ENCODE results near the gene SNTA1.
"Not testable (repeated sequence)": the region's sequence is repeated elsewhere in the genome, so short reads cannot be mapped to it uniquely, and the experiment has no call there.

DNA sequence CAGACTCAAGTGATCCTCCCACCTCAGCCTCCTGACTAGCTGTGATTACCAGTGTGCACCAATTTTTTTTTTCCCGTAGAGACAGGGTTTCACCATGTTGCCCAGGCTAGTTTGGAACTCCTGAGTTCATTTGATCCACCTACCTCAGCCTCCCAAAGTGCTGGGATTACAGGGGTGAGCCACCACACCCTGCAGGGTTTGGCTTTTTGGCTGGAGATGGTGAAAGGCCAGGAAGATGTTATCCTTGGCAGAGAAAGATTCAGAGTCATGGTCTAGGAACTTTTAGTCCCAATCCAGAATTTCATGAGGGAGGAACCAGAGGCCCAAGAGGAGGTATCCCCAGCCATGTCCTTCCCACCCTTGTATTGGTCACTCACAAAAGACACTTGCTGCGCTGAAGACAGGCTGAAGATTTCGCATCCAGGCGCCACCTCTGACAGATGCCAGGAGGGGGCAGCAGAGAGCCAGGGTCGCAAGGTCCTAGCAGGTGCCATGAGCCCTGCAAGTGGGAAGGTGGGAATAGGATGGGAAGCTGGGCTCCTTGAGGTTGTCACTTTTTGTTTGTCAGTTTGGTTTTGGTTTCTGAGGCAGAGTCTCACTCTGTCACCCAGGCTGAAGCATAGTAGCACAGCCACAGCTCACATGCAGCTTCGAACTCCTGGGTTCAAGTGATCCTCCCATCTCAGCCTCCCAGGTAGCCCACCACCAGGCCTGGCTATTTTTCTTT, 13.5 kb upstream of the SNTA1 start:
- not testable (repeated sequence) for TF ChIP-seq EZH2 (IDR thresholded peaks at IDR 0.05; ENCODE audit: borderline replicate concordance); EZH2phosphoT487 (IDR thresholded peaks at IDR 0.05; ENCODE audit: low read depth, severe bottlenecking, unreplicated experiment)
- TF ChIP-seq, protein P1, sequence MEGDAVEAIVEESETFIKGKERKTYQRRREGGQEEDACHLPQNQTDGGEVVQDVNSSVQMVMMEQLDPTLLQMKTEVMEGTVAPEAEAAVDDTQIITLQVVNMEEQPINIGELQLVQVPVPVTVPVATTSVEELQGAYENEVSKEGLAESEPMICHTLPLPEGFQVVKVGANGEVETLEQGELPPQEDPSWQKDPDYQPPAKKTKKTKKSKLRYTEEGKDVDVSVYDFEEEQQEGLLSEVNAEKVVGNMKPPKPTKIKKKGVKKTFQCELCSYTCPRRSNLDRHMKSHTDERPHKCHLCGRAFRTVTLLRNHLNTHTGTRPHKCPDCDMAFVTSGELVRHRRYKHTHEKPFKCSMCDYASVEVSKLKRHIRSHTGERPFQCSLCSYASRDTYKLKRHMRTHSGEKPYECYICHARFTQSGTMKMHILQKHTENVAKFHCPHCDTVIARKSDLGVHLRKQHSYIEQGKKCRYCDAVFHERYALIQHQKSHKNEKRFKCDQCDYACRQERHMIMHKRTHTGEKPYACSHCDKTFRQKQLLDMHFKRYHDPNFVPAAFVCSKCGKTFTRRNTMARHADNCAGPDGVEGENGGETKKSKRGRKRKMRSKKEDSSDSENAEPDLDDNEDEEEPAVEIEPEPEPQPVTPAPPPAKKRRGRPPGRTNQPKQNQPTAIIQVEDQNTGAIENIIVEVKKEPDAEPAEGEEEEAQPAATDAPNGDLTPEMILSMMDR (IDR thresholded peaks at IDR 0.05; ENCODE audit: poor library complexity) = peak; percentile 100
